Peyer's patch (tissue), 4 donors: ENCODE data around the gene PARP1. TPM values are rescaled to one million over a fixed set of nuclear protein-coding genes. Genes with fewer than 3 reads are reported as not detected.

Experiments used
- DNase-seq, 3 donors: peaks; one replicate each; pipeline ENCODE4 v3.0.0-alpha.2; 2017 to 2019
- H3K27ac ChIP-seq, 4 donors: fragments of 200-600 bp; sonication (generic); one replicate each; pipeline ENCODE4 v1.5.1; 2016 to 2019
- H3K27me3 ChIP-seq, 2 donors: fragments of 200-600 bp; sonication (generic); one replicate each; pipeline ENCODE4 v1.5.1; 2019
- H3K36me3 ChIP-seq, 3 donors: fragments of 200-600 bp; sonication (generic); one replicate each; pipeline ENCODE4 v1.5.1; 2016 to 2019
- H3K4me1 ChIP-seq, 4 donors: fragments of 200-600 bp; sonication (generic); one replicate each; pipeline ENCODE4 v1.5.1; 2016 to 2019
- H3K4me3 ChIP-seq, 4 donors: fragments of 200-600 bp; sonication (generic); 1 replicate in 3 of 4; 2 replicates in 1 of 4; pipeline ENCODE4 v1.5.1; 2016 to 2019; ENCODE audit warnings: mild to moderate bottlenecking in 1 of 4
- H3K9me3 ChIP-seq, 4 donors: fragments of 200-600 bp; sonication (generic); one replicate each; pipeline ENCODE4 v1.5.1; 2016 to 2019; ENCODE audit warnings: mild to moderate bottlenecking in 1 of 4
- POLR2A ChIP-seq, 2 donors: fragments of 450-650 bp; IDR thresholded peaks; one replicate each; pipeline ENCODE4 v1.5.1; 2017; ENCODE audit warnings: antibody characterized with exemption in 2 of 2, mild to moderate bottlenecking in 2 of 2, moderate library complexity in 2 of 2
- total RNA-seq, 4 donors: library from RNA; depleted of rRNA; stranded (reverse); fragments of >200 nt; gene quantifications; one replicate each; pipeline ENCODE4 v1.1.0, GENCODE V29; 2016
- TF ChIP-seq, protein P1 (sequence below), 6 experiments: fragments of 450-650 bp in 4 of 6; fragments of 200-600 bp in 2 of 6; sonication (generic) in 1 of 6; IDR thresholded peaks; one replicate each; pipeline ENCODE4 v1.5.1; 2017 to 2019; ENCODE audit warnings: antibody characterized with exemption in 6 of 6, mild to moderate bottlenecking in 3 of 6, moderate library complexity in 1 of 6

The PARP1 gene
- total RNA-seq, 4 donors from 2014 or later = 25.2 to 145 (median 54.4) TPM

- Histone ChIP-seq H3K27ac (no peak overlapping the region), H3K9me3 (no peaks in the 10 kb centered on the region), H3K4me3 (no peak overlapping the region), H3K36me3 (peaks cover 0 to 80% (median 0%) of the 10 kb centered on the region in 3 donors), H3K4me1 (no peaks in the 10 kb centered on the region), H3K27me3 (no peaks in the 10 kb centered on the region)
- TF ChIP-seq POLR2A (IDR thresholded peaks at IDR 0.05) = no peak
- TF ChIP-seq, protein P1, sequence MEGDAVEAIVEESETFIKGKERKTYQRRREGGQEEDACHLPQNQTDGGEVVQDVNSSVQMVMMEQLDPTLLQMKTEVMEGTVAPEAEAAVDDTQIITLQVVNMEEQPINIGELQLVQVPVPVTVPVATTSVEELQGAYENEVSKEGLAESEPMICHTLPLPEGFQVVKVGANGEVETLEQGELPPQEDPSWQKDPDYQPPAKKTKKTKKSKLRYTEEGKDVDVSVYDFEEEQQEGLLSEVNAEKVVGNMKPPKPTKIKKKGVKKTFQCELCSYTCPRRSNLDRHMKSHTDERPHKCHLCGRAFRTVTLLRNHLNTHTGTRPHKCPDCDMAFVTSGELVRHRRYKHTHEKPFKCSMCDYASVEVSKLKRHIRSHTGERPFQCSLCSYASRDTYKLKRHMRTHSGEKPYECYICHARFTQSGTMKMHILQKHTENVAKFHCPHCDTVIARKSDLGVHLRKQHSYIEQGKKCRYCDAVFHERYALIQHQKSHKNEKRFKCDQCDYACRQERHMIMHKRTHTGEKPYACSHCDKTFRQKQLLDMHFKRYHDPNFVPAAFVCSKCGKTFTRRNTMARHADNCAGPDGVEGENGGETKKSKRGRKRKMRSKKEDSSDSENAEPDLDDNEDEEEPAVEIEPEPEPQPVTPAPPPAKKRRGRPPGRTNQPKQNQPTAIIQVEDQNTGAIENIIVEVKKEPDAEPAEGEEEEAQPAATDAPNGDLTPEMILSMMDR (IDR thresholded peaks at IDR 0.05) = no peak
- no peak for DNase-seq
These were observed 17.2 kb downstream of the PARP1 start for GRCh38 chr1:226390681-226391080.

DNA sequence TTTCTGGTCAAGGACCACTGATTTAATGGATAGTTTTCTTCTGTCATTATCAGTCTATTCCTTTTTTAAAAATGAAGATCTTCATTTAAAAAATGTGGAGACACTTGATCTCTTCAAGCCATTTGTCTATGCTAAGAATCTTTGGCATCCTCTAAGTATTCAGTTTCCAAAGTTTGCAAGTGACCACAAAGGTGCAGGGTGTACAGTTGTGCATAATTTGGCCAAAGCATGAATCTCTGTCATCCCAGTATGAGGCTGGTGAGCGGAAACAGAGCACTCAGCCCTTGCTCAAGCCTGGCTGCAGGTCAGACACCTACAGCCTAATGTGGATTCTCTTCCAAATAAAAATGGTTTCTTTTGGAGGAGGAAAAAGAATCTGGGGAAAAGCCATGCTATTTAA is 19.8 kb downstream of the PARP1 start:
- peaks cover 0 to 94% (median 0%) of the 10 kb centered on the region in 3 donors for H3K36me3 ChIP-seq

DNA sequence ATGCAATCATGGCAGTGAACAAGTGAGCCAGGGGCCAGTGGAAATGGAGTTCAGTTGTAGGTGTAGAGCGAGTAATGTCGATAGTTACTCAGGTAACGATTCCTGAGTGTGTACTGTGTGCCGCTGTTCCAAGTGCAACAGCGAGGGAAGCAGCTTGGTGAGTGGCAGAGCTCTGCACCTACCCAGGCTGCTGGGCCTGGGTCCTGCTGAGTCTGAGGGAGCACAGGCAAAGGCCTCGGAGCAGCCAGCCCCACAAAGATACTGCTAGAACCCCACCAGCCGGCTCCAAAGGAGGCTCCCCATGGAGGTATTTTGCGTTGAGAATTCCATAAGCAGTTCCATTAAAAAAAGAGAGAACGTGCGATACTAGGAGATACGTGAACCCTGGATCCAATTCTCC is 23.2 kb downstream of the PARP1 start:
- peaks cover 0 to 100% (median 0%) of the 10 kb centered on the region in 3 donors for H3K36me3 ChIP-seq
- no peaks in the 10 kb centered on the region for H3K27me3 ChIP-seq
- no peak for TF ChIP-seq POLR2A (IDR thresholded peaks at IDR 0.05)
- TF ChIP-seq, protein P1 (IDR thresholded peaks at IDR 0.05) = no peak
- no peak overlapping the region for H3K27ac ChIP-seq
- DNase-seq = no peak
- H3K4me3 ChIP-seq = no peak overlapping the region
- H3K4me1 ChIP-seq = no peaks in the 10 kb centered on the region
- H3K9me3 ChIP-seq = no peaks in the 10 kb centered on the region

More for the DNA sequence above, 19.8 kb downstream of the PARP1 start:
- Histone ChIP-seq H3K4me3 (no peak overlapping the region), H3K27ac (no peak overlapping the region), H3K27me3 (no peaks in the 10 kb centered on the region), H3K9me3 (no peaks in the 10 kb centered on the region), H3K4me1 (no peaks in the 10 kb centered on the region)
- TF ChIP-seq POLR2A (IDR thresholded peaks at IDR 0.05) = no peak
- TF ChIP-seq, protein P1 (IDR thresholded peaks at IDR 0.05) = no peak
- DNase-seq = no peak

DNA sequence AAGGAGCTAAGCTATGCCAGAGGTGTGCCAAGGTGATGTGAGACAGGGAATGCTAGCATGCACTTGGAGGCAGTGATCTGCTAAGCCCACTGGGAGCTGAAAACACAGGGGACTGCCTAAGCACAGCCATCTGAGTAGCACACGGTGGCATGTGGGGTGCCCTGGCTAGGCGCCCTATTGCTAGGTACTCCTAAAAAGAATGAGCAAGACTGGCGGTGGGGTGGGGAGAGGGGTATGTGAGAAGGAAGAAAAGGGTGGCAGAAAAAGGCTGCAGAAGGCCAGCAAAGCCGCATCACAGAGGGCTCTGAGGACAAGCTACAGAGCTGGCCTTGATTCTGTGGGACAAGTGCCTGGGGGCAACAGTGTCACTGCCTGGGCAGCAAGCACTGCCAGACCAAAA is 23.9 kb downstream of the PARP1 start:
- no peak overlapping the region for H3K4me3 ChIP-seq
- H3K4me1 ChIP-seq = no peaks in the 10 kb centered on the region
- TF ChIP-seq, protein P1 (IDR thresholded peaks at IDR 0.05) = no peak
- no peak for TF ChIP-seq POLR2A (IDR thresholded peaks at IDR 0.05)
- DNase-seq = no peak
- H3K9me3 ChIP-seq = no peaks in the 10 kb centered on the region
- no peaks in the 10 kb centered on the region for H3K27me3 ChIP-seq
- no peak overlapping the region for H3K27ac ChIP-seq
- H3K36me3 ChIP-seq = peaks cover 0 to 100% (median 0%) of the 10 kb centered on the region in 3 donors

DNA sequence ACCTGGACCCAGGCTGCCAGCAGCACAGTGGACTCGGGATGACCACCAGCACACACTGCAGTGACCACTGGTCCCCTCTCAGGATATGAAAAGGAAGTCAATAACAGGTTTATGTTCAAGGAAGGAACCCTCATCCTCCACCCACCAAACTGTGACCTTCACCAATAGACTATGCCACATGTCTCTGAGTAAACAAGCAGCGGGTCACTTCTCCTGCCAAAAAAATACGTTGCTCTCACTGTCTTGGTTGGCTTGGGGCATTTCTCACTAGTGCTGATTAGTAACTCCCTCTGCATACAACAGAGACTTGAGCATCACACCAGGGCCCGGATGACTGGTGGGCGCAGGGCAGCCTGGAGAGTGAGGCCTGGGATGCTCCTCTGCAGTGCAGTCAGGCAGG is 25.9 kb downstream of the PARP1 start:
- no peak for DNase-seq
- Histone ChIP-seq H3K36me3 (peaks cover 0 to 100% (median 0%) of the 10 kb centered on the region in 3 donors), H3K27ac (no peak overlapping the region)

More for the DNA sequence above, 25.9 kb downstream of the PARP1 start:
- no peaks in the 10 kb centered on the region for H3K27me3 ChIP-seq
- no peaks in the 10 kb centered on the region for H3K9me3 ChIP-seq
- TF ChIP-seq, protein P1 (IDR thresholded peaks at IDR 0.05) = no peak
- TF ChIP-seq POLR2A (IDR thresholded peaks at IDR 0.05) = no peak
- no peaks in the 10 kb centered on the region for H3K4me1 ChIP-seq
- H3K4me3 ChIP-seq = no peak overlapping the region
